DMS153 treated with DMSO at 0.1 percent for 48 hours (cell line): ENCODE data around the gene NKX1-1.
"Not testable (repeated sequence)": the region's sequence is repeated elsewhere in the genome, so short reads cannot be mapped to it uniquely, and the experiment has no call there.

Experiments used
- DNase-seq: peaks from one replicate; lab custom pipeline; 2025; ENCODE audit not compliant: unreplicated experiment; lab: John Stamatoyannopoulos, UW

Gene NKX1-1

GRCh38 chr4:1393866-1394265 is 12.4 kb downstream of the NKX1-1 start:
- no peak for DNase-seq

GRCh38 chr4:1393363-1393762 is 12.9 kb downstream of the NKX1-1 start:
- DNase-seq: not testable (repeated sequence)

- no peak for DNase-seq
Measured at GRCh38 chr4:1385373-1386340, 20.6 kb downstream of the NKX1-1 start.

- DNase-seq: no peak
Measured at GRCh38 chr4:1384675-1385372, 21.4 kb downstream of the NKX1-1 start.

GRCh38 chr4:1383728-1384591 is 22.3 kb downstream of the NKX1-1 start:
- DNase-seq: no peak

GRCh38 chr4:1382776-1383727 is 23.2 kb downstream of the NKX1-1 start:
- no peak for DNase-seq

- no peak for DNase-seq
Measured at GRCh38 chr4:1381944-1382541, 24.2 kb downstream of the NKX1-1 start.

- DNase-seq: no peak
Measured at GRCh38 chr4:1381181-1381621, 25.0 kb downstream of the NKX1-1 start.

- no peak for DNase-seq
Measured at GRCh38 chr4:1380368-1381151, 25.7 kb downstream of the NKX1-1 start.

- no peak for DNase-seq
Measured at GRCh38 chr4:1379801-1380331, 26.4 kb downstream of the NKX1-1 start.

- DNase-seq: no peak
Measured at GRCh38 chr4:1379351-1379781, 26.9 kb downstream of the NKX1-1 start.

GRCh38 chr4:1378559-1379231 is 27.5 kb downstream of the NKX1-1 start:
- DNase-seq: no peak

- no peak for DNase-seq
Measured at GRCh38 chr4:1377606-1378261, 28.5 kb downstream of the NKX1-1 start.

GRCh38 chr4:1376841-1377605 is 29.2 kb downstream of the NKX1-1 start:
- no peak for DNase-seq

- no peak for DNase-seq
Measured at GRCh38 chr4:1376391-1376840, 29.8 kb downstream of the NKX1-1 start.

GRCh38 chr4:1375761-1376322 is 30.4 kb downstream of the NKX1-1 start:
- no peak for DNase-seq
